HL-60 (cell line): Measurements from ENCODE around the gene LSAMP.

Experiments
- DNase-seq, 2 experiments: peaks; one replicate each; pipeline ENCODE4 v3.0.0-alpha.2; 2010 to 2020; ENCODE audit warnings: low read depth in 1 of 2, low spot score in 1 of 2
- H3K27ac ChIP-seq: fragments of 250-450 bp; sonication (Bioruptor Pico); replicated peaks from 2 replicates; pipeline ENCODE4 v1.5.1; 2020; ENCODE audit warnings: mild to moderate bottlenecking, moderate library complexity
- H3K27me3 ChIP-seq: fragments of 250-450 bp; sonication (Bioruptor Pico); 2 replicates; pipeline ENCODE4 v1.5.1; 2021; ENCODE audit warnings: mild to moderate bottlenecking, moderate library complexity; ENCODE audit not compliant: insufficient read depth, poor library complexity, severe bottlenecking
- H3K4me3 ChIP-seq: replicated peaks from 2 replicates; pipeline ENCODE4 v1.5.1; 2011; ENCODE audit warnings: mild to moderate bottlenecking, control low read depth, low read length; ENCODE audit not compliant: insufficient read depth
- CTCF ChIP-seq: IDR thresholded peaks from one replicate; pipeline ENCODE4 v1.5.1; 2011; ENCODE audit warnings: low read length, control low read depth, inconsistent platforms; ENCODE audit not compliant: insufficient read depth
- GABPA ChIP-seq: IDR thresholded peaks from 2 replicates; pipeline ENCODE4 v1.6.1; 2012; ENCODE audit warnings: low read depth
- POLR2AphosphoS5 ChIP-seq: IDR thresholded peaks from 2 replicates; pipeline ENCODE4 v1.6.1; 2012; ENCODE audit warnings: low read depth
- REST ChIP-seq: IDR thresholded peaks from 2 replicates; pipeline ENCODE4 v1.6.1; 2012; ENCODE audit warnings: low read depth; ENCODE audit not compliant: insufficient replicate concordance
- SPI1 ChIP-seq: IDR thresholded peaks from 2 replicates; pipeline ENCODE4 v1.6.1; 2012; ENCODE audit warnings: low read depth, mild to moderate bottlenecking, borderline replicate concordance

Gene LSAMP

GRCh38 chr3:115891006-115891636, 554.2 kb downstream of the LSAMP start:
- no peak overlapping the region for H3K4me3 ChIP-seq
- no peak for DNase-seq
- no peak overlapping the region for H3K27ac ChIP-seq
- TF ChIP-seq CTCF (no peak), REST (no peak), SPI1 (no peak), GABPA (no peak), POLR2AphosphoS5 (no peak)
- H3K27me3 ChIP-seq, result no peaks in the 10 kb centered on the region

GRCh38 chr3:115890579-115890978, 554.7 kb downstream of the LSAMP start:
- Histone ChIP-seq H3K27ac (no peak overlapping the region), H3K27me3 (no peaks in the 10 kb centered on the region), H3K4me3 (no peak overlapping the region)
- no peak for TF ChIP-seq SPI1
- no peak for TF ChIP-seq POLR2AphosphoS5
- no peak for TF ChIP-seq GABPA
- no peak for TF ChIP-seq CTCF
- TF ChIP-seq REST, result no peak
- no peak for DNase-seq

- TF ChIP-seq SPI1 (no peak), REST (peak; percentile 92)
- no peaks in the 10 kb centered on the region for H3K27me3 ChIP-seq
- no peak overlapping the region for H3K27ac ChIP-seq
- no peak for DNase-seq
- no peak overlapping the region for H3K4me3 ChIP-seq
Observed at GRCh38 chr3:115885621-115886020, 559.7 kb downstream of the LSAMP start.

- H3K27me3 ChIP-seq, result no peaks in the 10 kb centered on the region
- H3K4me3 ChIP-seq, result no peak overlapping the region
- DNase-seq, result no peak
- H3K27ac ChIP-seq, result no peak overlapping the region
- TF ChIP-seq GABPA, result no peak
- TF ChIP-seq POLR2AphosphoS5, result no peak
- TF ChIP-seq REST, result no peak
- no peak for TF ChIP-seq SPI1
- TF ChIP-seq CTCF, result no peak
Observed at GRCh38 chr3:115877615-115877899, 567.7 kb downstream of the LSAMP start.
